Fibroblast of villous mesenchyme (primary cell): ENCODE data around the gene RHOXF1. TPM values are rescaled to one million over a fixed set of nuclear protein-coding genes. Genes with fewer than 3 reads are reported as not detected.
"Not testable (repeated sequence)": the region's sequence is repeated elsewhere in the genome, so short reads cannot be mapped to it uniquely, and the experiment has no call there.

Source experiments
- DNase-seq: peaks from one replicate; pipeline ENCODE4 v3.0.0-alpha.2; 2010; ENCODE audit warnings: low read depth
- H3K4me3 ChIP-seq: 2 replicates; pipeline ENCODE4 v1.5.1; 2011; ENCODE audit warnings: low read depth, mild to moderate bottlenecking, low read length
- total RNA-seq: library from RNA; depleted of rRNA; stranded (reverse); fragments of >200 nt; gene quantifications from 2 replicates; pipeline ENCODE4 v1.2.3, GENCODE V29; 2012
- TF ChIP-seq, protein P1 (sequence below): IDR thresholded peaks from 2 replicates; pipeline ENCODE4 v1.5.1; 2012; ENCODE audit warnings: low read depth, mild to moderate bottlenecking, low read length; ENCODE audit not compliant: insufficient read depth

RHOXF1 gene
- total RNA-seq, 1 donor: not detected

GRCh38 chrX:120140293-120140981 is 24.7 kb upstream of the RHOXF1 start:
- DNase-seq: no peak
- no peak overlapping the region for H3K4me3 ChIP-seq
- TF ChIP-seq, protein P1, sequence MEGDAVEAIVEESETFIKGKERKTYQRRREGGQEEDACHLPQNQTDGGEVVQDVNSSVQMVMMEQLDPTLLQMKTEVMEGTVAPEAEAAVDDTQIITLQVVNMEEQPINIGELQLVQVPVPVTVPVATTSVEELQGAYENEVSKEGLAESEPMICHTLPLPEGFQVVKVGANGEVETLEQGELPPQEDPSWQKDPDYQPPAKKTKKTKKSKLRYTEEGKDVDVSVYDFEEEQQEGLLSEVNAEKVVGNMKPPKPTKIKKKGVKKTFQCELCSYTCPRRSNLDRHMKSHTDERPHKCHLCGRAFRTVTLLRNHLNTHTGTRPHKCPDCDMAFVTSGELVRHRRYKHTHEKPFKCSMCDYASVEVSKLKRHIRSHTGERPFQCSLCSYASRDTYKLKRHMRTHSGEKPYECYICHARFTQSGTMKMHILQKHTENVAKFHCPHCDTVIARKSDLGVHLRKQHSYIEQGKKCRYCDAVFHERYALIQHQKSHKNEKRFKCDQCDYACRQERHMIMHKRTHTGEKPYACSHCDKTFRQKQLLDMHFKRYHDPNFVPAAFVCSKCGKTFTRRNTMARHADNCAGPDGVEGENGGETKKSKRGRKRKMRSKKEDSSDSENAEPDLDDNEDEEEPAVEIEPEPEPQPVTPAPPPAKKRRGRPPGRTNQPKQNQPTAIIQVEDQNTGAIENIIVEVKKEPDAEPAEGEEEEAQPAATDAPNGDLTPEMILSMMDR: no peak

DNA sequence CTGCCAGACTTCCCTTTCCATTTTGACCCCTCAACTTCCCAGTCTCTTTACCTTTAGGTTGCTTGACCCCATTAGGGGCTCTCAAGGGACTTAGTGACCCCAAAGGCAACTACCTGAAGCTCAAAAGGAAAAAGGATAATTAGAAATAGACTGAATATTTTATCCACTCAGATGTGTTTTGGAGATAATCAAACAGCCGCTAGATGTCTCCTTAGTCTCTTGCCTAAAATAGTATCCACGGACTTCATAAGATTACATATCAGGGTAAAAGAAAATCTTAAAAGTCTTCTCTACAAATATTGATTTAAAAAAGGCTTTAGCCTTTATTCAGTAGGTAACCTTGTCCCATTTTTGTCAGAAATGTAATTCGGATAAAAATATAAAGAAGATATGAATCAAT is 21.7 kb upstream of the RHOXF1 start:
- TF ChIP-seq, protein P1: peak; percentile 17
- DNase-seq: no peak
- no peak overlapping the region for H3K4me3 ChIP-seq

GRCh38 chrX:120136840-120137239 is 21.1 kb upstream of the RHOXF1 start:
- no peak for DNase-seq
- TF ChIP-seq, protein P1: no peak
- no peak overlapping the region for H3K4me3 ChIP-seq

GRCh38 chrX:120136128-120136527 is 20.4 kb upstream of the RHOXF1 start:
- TF ChIP-seq, protein P1: no peak
- H3K4me3 ChIP-seq: no peak overlapping the region
- no peak for DNase-seq

DNA sequence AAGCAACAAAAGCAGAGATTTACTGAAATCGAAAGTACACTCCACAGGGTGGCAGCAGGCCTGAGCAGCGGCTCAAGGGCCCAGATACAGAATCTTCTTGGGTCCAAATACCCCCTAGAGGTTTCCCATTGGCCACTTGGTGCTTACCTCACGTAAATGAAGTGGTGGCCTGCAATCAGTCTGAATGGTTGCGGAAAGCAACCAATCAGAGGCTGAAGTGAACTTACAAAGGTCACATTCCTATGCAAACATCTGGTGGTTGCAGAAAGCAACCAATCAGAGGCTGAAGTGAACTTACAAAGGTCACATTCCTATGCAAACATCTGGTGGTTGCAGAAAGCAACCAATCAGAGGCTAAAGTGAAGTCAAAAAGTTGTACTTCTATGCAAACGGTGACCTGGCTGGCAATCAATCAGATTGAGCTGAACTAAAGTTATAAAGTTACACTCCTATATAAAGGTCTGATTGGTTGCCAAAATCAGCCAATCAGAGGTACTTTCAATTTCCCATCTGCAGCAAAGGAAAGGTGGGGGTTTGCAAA is 12.7 kb upstream of the RHOXF1 start:
- DNase-seq, H3K4me3 ChIP-seq: not testable (repeated sequence)

DNA sequence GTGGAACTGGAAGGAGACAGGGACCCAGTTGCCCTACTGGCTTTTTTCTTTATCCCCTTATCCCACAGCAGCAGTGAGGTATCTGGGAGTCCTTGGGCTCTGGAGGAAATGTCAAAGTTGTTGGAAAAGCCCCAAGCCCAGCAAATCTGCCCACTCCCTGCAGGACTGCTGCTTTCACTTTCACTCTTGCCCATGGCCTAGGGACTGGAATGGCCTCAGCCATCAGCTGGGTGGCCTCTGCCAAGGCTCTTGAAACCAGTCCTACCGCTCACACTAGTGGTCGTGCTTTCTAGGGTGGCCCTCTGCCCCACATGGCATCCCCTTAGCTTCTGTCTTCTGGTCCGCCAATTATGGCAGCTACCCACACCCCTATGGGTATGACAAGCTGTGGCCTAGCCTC is 9.7 kb upstream of the RHOXF1 start:
- H3K4me3 ChIP-seq: no peak overlapping the region
- TF ChIP-seq, protein P1: no peak
- DNase-seq: peak; percentile 31

GRCh38 chrX:120120223-120120622 is 4.5 kb upstream of the RHOXF1 start:
- DNase-seq: peak; percentile 80
- TF ChIP-seq, protein P1: no peak
- peak overlapping the region; percentile 37 for H3K4me3 ChIP-seq
